Kidney tubule cell (primary cell): Measurements from ENCODE around the gene CHST4.
"Not testable (repeated sequence)": the region's sequence is repeated elsewhere in the genome, so short reads cannot be mapped to it uniquely, and the experiment has no call there.

Experiments used
- DNase-seq: peaks from one replicate; pipeline ENCODE4 v3.0.0-alpha.2; 2018; ENCODE audit warnings: low spot score

The CHST4 gene

GRCh38 chr16:71526111-71526631 lies at the start of gene CHST4:
Gene CHST4, plus strand, starts transcription at chr16:71526426. Its CDS starts 10,252 bp downstream, at chr16:71536678.
- peak; percentile 31 for DNase-seq

- DNase-seq = no peak
Observed at GRCh38 chr16:71476457-71477124, 49.6 kb upstream of the CHST4 start.

GRCh38 chr16:71479420-71479819 lies 46.8 kb upstream of the CHST4 start:
- peak; percentile 11 for DNase-seq

DNA sequence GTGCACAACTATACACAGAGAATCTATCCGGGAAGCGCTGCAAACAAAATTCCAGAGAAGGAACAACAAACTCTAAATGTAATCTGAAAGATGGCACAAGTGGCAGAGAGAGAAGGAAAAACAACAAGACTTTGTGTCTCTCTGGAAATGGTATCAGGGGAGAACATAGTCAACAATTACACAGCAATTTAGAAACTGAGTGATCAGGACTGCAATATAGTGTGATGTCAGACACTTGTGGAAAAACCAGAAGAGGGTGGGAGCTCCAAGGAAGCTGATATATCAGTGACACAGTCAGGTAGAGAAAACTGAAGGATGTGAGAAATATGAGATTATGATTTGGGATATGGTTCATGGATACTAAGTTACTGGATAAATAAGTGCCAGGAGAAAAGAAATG lies 45.3 kb upstream of the CHST4 start:
- DNase-seq = no peak

DNA sequence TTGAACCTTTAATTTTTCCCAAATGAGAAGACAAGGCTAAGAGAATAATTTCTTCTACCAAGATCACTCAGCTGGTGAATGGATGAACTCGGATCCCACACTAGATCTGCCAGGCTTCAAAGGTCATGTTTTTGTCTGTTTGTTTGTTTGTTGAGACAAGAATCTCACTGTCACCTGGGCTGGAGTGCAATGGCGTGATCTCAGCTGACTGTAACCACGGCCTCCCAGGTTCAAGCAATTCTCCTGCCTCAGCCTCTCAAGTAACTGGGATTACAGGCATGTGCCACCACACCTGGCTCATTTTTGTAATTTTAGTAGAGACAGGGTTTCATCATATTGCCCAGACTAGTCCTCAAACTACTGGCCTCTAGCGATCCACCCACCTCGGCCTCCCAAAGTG lies 43.7 kb upstream of the CHST4 start:
- no peak for DNase-seq

GRCh38 chr16:71484006-71484893 lies 42.0 kb upstream of the CHST4 start:
- DNase-seq = peak; percentile 95

DNA sequence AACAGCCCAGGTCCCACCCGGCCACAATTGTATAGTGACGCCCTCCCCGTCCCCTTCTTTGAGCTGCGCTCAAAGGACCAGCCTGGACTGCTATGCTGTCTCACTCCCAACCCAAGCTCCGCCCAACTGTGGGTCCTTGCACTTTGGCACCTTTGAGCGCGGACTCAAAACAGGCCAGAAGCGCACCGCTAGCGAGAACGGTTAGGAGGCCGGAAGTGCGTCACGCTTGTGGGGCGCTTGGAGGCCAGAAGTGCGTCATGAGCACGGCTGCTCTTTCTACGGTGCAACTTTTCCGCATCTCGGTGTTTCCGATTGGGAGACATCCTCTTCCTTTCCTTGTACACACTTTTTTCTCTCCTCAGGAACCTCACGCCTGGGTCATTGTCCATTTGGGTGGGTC lies 37.1 kb upstream of the CHST4 start, which contains the start of gene ZNF19:
TSS of gene ZNF19 (minus strand) at position 203 of the 400 bp plus-strand sequence. CDS start 7,210 bp downstream, outside the sequence.
- no peak for DNase-seq

DNA sequence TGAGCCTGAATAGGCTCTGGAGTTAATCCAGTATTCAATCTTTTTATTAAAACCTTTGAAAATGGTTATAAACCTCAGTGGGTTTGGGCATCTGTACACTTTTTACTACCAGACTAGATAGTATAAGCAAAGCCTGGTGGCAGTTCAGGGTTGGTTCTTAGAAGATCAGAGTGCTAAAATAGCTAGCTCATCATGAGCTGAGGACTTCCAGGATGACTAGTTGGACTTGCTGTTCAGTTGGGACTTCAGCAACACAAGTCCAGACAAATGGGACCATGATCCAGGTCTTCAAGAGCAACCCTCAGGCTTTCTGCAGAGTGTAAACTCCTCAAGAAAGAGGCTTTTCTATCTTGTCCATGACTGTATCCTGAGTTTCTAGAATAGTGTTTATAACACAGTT lies 35.9 kb upstream of the CHST4 start:
- no peak for DNase-seq

GRCh38 chr16:71491054-71491453 lies 35.2 kb upstream of the CHST4 start:
- DNase-seq = no peak

GRCh38 chr16:71492786-71493185 lies 33.4 kb upstream of the CHST4 start:
- no peak for DNase-seq

- DNase-seq = no peak
Observed at GRCh38 chr16:71493213-71493612, 33.0 kb upstream of the CHST4 start.

DNA sequence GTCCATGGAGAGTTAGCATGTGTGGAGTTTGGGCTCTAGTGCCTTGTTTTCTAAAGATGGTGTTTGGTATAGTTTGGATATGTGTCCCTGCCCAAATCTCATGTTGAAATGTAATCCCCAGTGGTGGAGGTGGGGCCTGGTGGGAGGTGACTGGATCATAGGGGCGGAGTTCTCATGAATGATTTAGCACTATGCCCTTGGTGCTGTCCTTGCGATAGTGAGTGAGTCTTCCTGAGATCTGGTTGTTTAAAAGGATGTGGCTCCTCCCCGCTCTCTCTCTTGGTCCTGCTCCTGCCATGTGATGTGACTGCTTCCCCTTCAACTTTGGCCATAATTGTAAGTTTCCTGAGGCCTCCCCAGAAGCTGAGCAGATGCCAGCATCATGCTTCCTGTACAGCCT lies 28.2 kb upstream of the CHST4 start:
- DNase-seq = no peak

DNA sequence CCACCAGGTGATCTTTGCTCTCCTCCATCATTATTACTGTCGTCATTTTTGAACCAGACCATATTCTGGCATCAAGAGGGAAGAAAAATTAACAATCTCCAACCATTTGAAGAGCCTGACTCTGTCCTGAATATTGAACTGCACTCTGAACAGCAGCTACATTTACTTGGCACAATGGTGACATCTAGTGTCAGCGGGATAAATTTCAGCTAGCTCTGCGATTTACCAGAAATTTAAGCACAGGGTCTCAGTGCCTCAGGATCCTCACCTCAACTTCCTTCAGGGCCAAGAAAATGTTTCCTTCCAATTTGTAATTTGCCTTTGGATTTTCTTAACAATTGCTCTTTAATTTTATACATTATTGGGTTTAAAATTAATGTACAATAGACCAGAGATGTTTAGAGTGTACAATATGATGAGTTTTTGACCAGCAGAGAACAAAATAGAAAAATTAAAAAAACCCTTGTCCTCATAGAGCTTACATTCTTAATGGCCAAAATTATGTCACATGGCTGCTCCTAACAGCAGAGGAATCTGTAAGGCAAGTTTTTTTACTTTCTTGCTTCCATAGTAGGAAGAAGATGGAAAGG lies 26.4 kb upstream of the CHST4 start:
- DNase-seq = peak; percentile 68

DNA sequence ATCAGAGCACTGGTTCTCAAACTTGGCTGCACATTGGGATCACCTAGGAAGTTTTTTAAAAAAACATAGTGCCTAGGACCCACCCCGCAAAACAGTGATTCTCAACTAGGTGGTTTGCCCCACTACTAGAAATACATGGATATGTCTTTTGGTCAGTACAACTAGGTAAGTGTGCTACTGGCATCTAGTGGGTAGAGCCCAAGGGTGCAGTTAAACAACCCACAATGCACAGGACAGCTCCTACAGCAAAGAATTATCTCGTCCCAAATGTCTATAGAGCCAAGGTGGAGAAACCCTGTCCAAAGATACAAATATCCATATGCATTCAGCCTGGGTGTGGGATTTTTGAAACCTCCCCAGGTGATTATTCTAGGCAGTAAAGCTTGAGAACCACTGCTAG lies 25.3 kb upstream of the CHST4 start:
- DNase-seq = no peak

- peak; percentile 9 for DNase-seq
Observed at GRCh38 chr16:71501547-71501946, 24.7 kb upstream of the CHST4 start.

- DNase-seq = not testable (repeated sequence)
Observed at GRCh38 chr16:71504051-71504450, 22.2 kb upstream of the CHST4 start.

DNA sequence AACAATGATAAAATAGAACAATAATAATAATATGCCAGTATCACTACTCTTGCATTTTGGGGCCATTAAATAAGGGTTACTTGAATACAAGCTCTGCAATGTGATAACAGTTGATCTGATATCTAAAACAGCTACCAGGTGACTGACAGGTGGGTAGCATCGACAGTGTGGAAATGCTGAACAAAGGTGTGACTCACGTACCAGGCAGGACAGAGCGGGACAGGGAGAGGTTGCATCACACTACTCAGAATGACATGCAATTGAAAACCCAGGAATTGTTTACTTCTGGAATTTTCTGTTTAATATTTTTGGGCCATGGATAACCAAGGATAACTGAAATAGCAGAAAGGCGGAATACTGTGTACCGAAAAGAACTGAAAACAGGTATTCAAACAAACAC lies 21.3 kb upstream of the CHST4 start:
- no peak for DNase-seq

DNA sequence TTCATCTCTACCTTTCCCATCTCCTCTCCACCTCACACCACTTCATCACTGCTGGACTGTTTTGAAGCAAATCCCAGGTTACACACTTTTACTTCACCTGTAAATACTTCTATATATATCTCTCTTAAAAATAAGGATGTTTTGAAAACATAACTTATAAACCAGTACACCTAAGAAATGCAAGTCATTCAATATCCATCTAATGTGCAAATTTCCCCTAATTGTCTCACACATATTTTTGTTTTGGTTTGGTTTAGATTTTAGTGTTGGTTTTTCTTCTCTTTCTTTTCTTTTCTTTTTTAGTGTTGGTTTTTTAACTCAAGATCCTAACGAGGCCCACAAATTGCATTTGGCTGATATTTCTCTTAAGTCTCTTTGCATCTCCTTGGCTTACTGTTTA lies 19.2 kb upstream of the CHST4 start:
- DNase-seq = no peak

DNA sequence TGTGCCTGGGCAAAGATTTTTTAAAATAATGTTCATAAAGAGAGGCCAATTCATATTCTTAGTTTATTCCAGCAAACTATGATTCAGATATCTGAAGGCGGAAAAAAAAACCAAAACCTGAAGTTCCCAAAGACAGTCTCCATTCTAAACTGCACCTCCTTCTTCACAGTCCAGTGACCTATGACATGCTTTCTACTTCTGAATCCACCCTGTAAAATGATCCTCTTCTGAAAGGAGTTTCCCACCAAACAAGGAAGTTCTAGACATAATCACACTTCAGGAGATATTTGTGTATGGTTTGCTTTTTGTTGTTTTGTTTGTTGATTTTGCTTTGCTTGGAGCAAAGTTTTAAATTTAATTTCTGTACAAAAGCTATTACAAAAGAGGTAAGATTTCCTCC lies 12.9 kb upstream of the CHST4 start:
- peak; percentile 34 for DNase-seq

DNA sequence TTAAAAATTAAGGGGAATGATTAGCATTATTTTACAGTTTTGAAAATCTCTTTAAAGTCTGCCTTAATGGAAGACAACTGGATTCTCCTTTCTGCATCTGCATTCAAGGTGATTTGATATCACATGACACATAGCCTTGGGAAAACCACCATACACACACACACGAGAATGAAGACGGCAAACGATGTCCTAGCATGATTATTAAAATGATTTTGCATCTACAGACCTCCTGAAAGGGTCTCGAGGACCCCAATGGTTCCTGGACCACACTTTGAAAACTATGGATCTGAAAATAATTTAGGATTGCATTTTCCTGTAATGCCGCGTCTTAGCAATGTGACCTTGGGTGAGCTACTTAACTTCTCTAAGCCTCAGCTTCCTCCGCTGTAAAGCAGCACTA lies 11.8 kb upstream of the CHST4 start:
- no peak for DNase-seq

DNA sequence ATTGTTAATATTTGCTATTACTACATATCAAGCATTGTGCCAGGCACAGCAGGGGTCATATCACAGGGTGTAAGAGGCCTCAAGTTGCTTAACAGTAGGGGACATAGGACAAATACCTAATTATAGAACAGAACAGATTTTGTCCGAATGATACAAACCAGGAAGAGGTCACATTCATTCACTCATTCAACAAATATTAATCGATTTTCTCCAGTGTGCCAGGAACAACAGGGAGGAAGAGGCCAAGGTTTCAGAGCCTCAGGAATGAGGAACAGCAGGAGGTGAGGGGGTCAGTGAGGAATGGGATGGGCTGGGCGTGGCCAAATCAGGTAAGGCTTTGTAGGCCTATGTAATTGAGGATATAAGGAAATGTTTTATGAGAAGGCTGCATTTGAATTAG lies 11.2 kb upstream of the CHST4 start:
- DNase-seq = peak; percentile 51

- DNase-seq = peak; percentile 50
Observed at GRCh38 chr16:71520550-71520949, 5.7 kb upstream of the CHST4 start.
